SK-N-SH treated with all-trans-retinoic acid at 6 μM for 48 hours (cell line): Measurements from ENCODE around the gene TBC1D16.

Source experiments
- ATAC-seq: fragments of 200-7000 bp; cut with Tn5 transposase; 3 replicates; pipeline ENCODE4 v1.9.1; 2020; ENCODE audit warnings: mild to moderate bottlenecking, moderate library complexity
- ARNTL ChIP-seq: fragments of 450-650 bp; formaldehyde crosslinking; IDR thresholded peaks from 2 replicates; pipeline ENCODE4 v1.5.0; 2020; ENCODE audit warnings: low read depth, mild to moderate bottlenecking, moderate library complexity, borderline replicate concordance
- CREB5 ChIP-seq: fragments of 250-450 bp; sonication (Bioruptor Pico); IDR thresholded peaks from 2 replicates; pipeline ENCODE4 v1.5.1; 2020; ENCODE audit warnings: low read depth, mild to moderate bottlenecking, moderate library complexity
- CSDC2 ChIP-seq: fragments of 250-450 bp; sonication (Bioruptor Pico); IDR thresholded peaks from 2 replicates; pipeline ENCODE4 v1.5.0; 2020; ENCODE audit warnings: mild to moderate bottlenecking, moderate library complexity
- CSRNP3 ChIP-seq: fragments of 250-450 bp; sonication (Bioruptor Pico); IDR thresholded peaks from 2 replicates; pipeline ENCODE4 v1.5.1; 2021; ENCODE audit warnings: mild to moderate bottlenecking, moderate library complexity
- ESRRG ChIP-seq: fragments of 250-450 bp; sonication (Bioruptor Pico); IDR thresholded peaks from 2 replicates; pipeline ENCODE4 v1.6.1; 2021; ENCODE audit warnings: mild to moderate bottlenecking
- GLIS3 ChIP-seq: fragments of 250-450 bp; sonication (Bioruptor Pico); IDR thresholded peaks from 2 replicates; pipeline ENCODE4 v1.5.0; 2020; ENCODE audit warnings: mild to moderate bottlenecking, moderate library complexity
- PATZ1 ChIP-seq: fragments of 250-450 bp; sonication (Bioruptor Pico); IDR thresholded peaks from 2 replicates; pipeline ENCODE4 v1.8.0; 2020; ENCODE audit warnings: mild to moderate bottlenecking, moderate library complexity, borderline replicate concordance
- POU6F1 ChIP-seq: fragments of 250-450 bp; sonication (Bioruptor Pico); IDR thresholded peaks from 2 replicates; pipeline ENCODE4 v1.8.0; 2021; ENCODE audit warnings: low read depth, mild to moderate bottlenecking, moderate library complexity, borderline replicate concordance
- PPARA ChIP-seq: fragments of 250-450 bp; sonication (Bioruptor Pico); IDR thresholded peaks from 2 replicates; pipeline ENCODE4 v1.5.0; 2020; ENCODE audit warnings: mild to moderate bottlenecking, borderline replicate concordance
- RARB ChIP-seq: fragments of 250-450 bp; sonication (Bioruptor Pico); IDR thresholded peaks from 2 replicates; pipeline ENCODE4 v1.8.0; 2021; ENCODE audit warnings: mild to moderate bottlenecking, moderate library complexity
- SNAI2 ChIP-seq: fragments of 250-450 bp; sonication (Bioruptor Pico); IDR thresholded peaks from 2 replicates; pipeline ENCODE4 v1.5.0; 2020; ENCODE audit warnings: mild to moderate bottlenecking, moderate library complexity
- TCF4 ChIP-seq: fragments of 250-450 bp; sonication (Bioruptor Pico); IDR thresholded peaks from 2 replicates; pipeline ENCODE4 v1.8.0; 2021; ENCODE audit warnings: mild to moderate bottlenecking, moderate library complexity, borderline replicate concordance
- ZC3H10 ChIP-seq: fragments of 250-450 bp; sonication (Bioruptor Pico); IDR thresholded peaks from 2 replicates; pipeline ENCODE4 v1.5.1; 2021; ENCODE audit warnings: mild to moderate bottlenecking, moderate library complexity
- ZFP30 ChIP-seq: fragments of 450-650 bp; formaldehyde crosslinking; IDR thresholded peaks from 2 replicates; pipeline ENCODE4 v1.5.0; 2022; ENCODE audit warnings: mild to moderate bottlenecking, moderate library complexity
- ZNF70 ChIP-seq: fragments of 450-650 bp; formaldehyde crosslinking; IDR thresholded peaks from 2 replicates; pipeline ENCODE4 v1.5.0; 2020; ENCODE audit warnings: mild to moderate bottlenecking, moderate library complexity
- ZNF8 ChIP-seq: fragments of 450-650 bp; formaldehyde crosslinking; IDR thresholded peaks from 2 replicates; pipeline ENCODE4 v1.5.0; 2020; ENCODE audit warnings: mild to moderate bottlenecking, moderate library complexity
- TF ChIP-seq, protein P1 (sequence below): fragments of 250-450 bp; sonication (Bioruptor Pico); IDR thresholded peaks from 2 replicates; pipeline ENCODE4 v1.5.0; 2020; ENCODE audit warnings: mild to moderate bottlenecking, moderate library complexity

TBC1D16 gene

GRCh38 chr17:79912552-79913330 lies 122.9 kb downstream of the TBC1D16 start (continued):
- TF ChIP-seq, protein P1, sequence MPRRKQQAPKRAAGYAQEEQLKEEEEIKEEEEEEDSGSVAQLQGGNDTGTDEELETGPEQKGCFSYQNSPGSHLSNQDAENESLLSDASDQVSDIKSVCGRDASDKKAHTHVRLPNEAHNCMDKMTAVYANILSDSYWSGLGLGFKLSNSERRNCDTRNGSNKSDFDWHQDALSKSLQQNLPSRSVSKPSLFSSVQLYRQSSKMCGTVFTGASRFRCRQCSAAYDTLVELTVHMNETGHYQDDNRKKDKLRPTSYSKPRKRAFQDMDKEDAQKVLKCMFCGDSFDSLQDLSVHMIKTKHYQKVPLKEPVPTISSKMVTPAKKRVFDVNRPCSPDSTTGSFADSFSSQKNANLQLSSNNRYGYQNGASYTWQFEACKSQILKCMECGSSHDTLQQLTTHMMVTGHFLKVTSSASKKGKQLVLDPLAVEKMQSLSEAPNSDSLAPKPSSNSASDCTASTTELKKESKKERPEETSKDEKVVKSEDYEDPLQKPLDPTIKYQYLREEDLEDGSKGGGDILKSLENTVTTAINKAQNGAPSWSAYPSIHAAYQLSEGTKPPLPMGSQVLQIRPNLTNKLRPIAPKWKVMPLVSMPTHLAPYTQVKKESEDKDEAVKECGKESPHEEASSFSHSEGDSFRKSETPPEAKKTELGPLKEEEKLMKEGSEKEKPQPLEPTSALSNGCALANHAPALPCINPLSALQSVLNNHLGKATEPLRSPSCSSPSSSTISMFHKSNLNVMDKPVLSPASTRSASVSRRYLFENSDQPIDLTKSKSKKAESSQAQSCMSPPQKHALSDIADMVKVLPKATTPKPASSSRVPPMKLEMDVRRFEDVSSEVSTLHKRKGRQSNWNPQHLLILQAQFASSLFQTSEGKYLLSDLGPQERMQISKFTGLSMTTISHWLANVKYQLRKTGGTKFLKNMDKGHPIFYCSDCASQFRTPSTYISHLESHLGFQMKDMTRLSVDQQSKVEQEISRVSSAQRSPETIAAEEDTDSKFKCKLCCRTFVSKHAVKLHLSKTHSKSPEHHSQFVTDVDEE: no peak
- TF ChIP-seq PPARA (CRISPR knock-in tag) (no peak), POU6F1 (no peak)

GRCh38 chr17:79911430-79912399 lies 124.0 kb downstream of the TBC1D16 start:
- no peak for ATAC-seq
- TF ChIP-seq ESRRG (CRISPR knock-in tag): no peak
- TF ChIP-seq CSDC2 (CRISPR knock-in tag): no peak
- no peak for TF ChIP-seq PPARA (CRISPR knock-in tag)
- no peak for TF ChIP-seq ARNTL
- TF ChIP-seq, all 23 proteins: peak for 0

DNA sequence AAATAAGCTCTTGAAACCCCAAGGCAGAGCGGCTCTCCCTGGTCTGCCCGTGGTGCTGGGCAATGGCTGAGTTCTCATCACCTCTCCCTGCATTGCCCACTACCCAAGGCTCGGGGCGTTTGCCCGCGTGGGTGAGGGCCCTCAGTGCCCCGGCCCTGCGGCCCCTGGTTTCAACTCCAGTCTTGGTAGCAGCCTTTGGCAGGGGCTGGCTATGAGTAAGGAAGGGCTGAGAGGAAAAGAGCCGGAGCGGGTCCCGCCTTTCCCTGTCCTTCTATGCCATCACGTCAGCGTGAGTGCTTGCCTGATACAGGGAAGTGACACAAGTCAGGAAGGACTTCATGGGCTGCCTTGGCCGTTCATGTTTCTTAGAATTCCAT lies 124.7 kb downstream of the TBC1D16 start:
- ATAC-seq: no peak
- TF ChIP-seq GLIS3 (CRISPR knock-in tag) (no peak), ESRRG (CRISPR knock-in tag) (no peak), ZFP30 (no peak), SNAI2 (no peak), RARB (CRISPR knock-in tag) (no peak), ZC3H10 (CRISPR knock-in tag) (no peak), POU6F1 (no peak), ZNF70 (CRISPR knock-in tag) (no peak), PPARA (CRISPR knock-in tag) (no peak), ARNTL (no peak), CSRNP3 (no peak), TCF4 (no peak), ZNF8 (no peak)

GRCh38 chr17:79909121-79909520 lies 126.6 kb downstream of the TBC1D16 start:
- ATAC-seq: no peak
- TF ChIP-seq CSDC2 (CRISPR knock-in tag): no peak
- no peak for TF ChIP-seq SNAI2
- TF ChIP-seq POU6F1: no peak
- no peak for TF ChIP-seq ZNF70 (CRISPR knock-in tag)
- no peak for TF ChIP-seq ESRRG (CRISPR knock-in tag)
- TF ChIP-seq CREB5 (CRISPR knock-in tag): no peak
- TF ChIP-seq PPARA (CRISPR knock-in tag): no peak
- no peak for TF ChIP-seq ZNF8
- no peak for TF ChIP-seq PATZ1 (CRISPR knock-in tag)
- TF ChIP-seq ZC3H10 (CRISPR knock-in tag): no peak
- no peak for TF ChIP-seq GLIS3 (CRISPR knock-in tag)
